Adrenal gland (tissue), 12 donors: ENCODE data around the gene UNC5A. TPM values are rescaled to one million over a fixed set of nuclear protein-coding genes. Genes with fewer than 3 reads are reported as not detected.

Experiments used
- DNase-seq, 7 donors: peaks; one replicate each; pipeline ENCODE4 v3.0.0-alpha.2; 2019 to 2020
- H3K27ac ChIP-seq, 5 donors: fragments of 200-600 bp; sonication (generic) in 4 of 5; 1 replicate in 3 of 5; 2 replicates in 2 of 5; pipeline versions ENCODE4 v1.5.1 to v1.8.0; 2016 to 2020; ENCODE audit warnings: mild to moderate bottlenecking in 1 of 5
- H3K27me3 ChIP-seq: fragments of 200-600 bp; 2 replicates; pipeline ENCODE4 v1.8.0; 2021
- H3K36me3 ChIP-seq, 2 donors: fragments of 200-600 bp; replicated peaks in 1 of 2; 1 replicate in 1 of 2; 2 replicates in 1 of 2; pipeline versions ENCODE4 v1.5.1 to v1.8.0; 2018 to 2022
- H3K4me1 ChIP-seq, 2 donors: fragments of 200-600 bp; replicated peaks in 1 of 2; 1 replicate in 1 of 2; 2 replicates in 1 of 2; pipeline versions ENCODE4 v1.5.1 to v1.8.0; 2018 to 2021
- H3K4me3 ChIP-seq, 4 donors: fragments of 200-600 bp; sonication (generic) in 3 of 4; one replicate each; pipeline ENCODE4 v1.5.1; 2016 to 2018
- H3K9me3 ChIP-seq, 3 donors: fragments of 200-600 bp; sonication (generic) in 1 of 3; replicated peaks in 1 of 3; 1 replicate in 2 of 3; 2 replicates in 1 of 3; pipeline versions ENCODE4 v1.5.1 to v1.8.0; 2016 to 2021
- POLR2A ChIP-seq, 2 donors: fragments of 450-650 bp; IDR thresholded peaks; one replicate each; pipeline ENCODE4 v1.6.1; 2017; ENCODE audit warnings: antibody characterized with exemption in 2 of 2, mild to moderate bottlenecking in 2 of 2, moderate library complexity in 1 of 2
- WGBS, 4 donors: extraction: QIAGEN DNeasy Blood & Tissue Kit in 2 of 4; methylation state at CpG; one replicate each; pipeline versions ENCODE4 v1.1.5 to v1.1.7; 2013 to 2017; 5-methylcytosine and 5-hydroxymethylcytosine counted together
- intact Hi-C, 2 donors: fragments of 100-400 bp; cut with DNase I; formaldehyde crosslinking; loops; one replicate each; pipeline versions ENCODE4 v1.14.1 to v1.15.0; 2022 to 2023
- polyA plus RNA-seq, 3 donors: library from polyadenylated mRNA; stranded (reverse); fragments of 200-250 nt in 2 of 3; fragments of 350-450 nt in 1 of 3; fragmentation: Illumina TruSeq in 1 of 3; extraction: RNeasy Lipid Tissue Mini Kit (QIAGEN cat#74804) in 1 of 3; gene quantifications; one replicate each; pipeline ENCODE4 v1.2.3, GENCODE V29; 2013 to 2014
- total RNA-seq, 9 donors: library from RNA; depleted of rRNA in 4 of 9; stranded (reverse); fragments of >200 nt in 4 of 9; fragments of 120-200 nt in 1 of 9; fragmentation: NEBNext Ultra II Directional in 1 of 9; extraction: Animal tissue kit (Norgen Biotek cat#: 25700) in 1 of 9; gene quantifications; one replicate each; pipeline versions ENCODE4 v1.1.0 to v1.2.4, GENCODE V29; 2013 to 2023
- TF ChIP-seq, protein P1 (sequence below), 6 experiments: fragments of 450-650 bp in 4 of 6; fragments of 200-600 bp in 2 of 6; sonication (generic) in 1 of 6; IDR thresholded peaks; 1 replicate in 5 of 6; 2 replicates in 1 of 6; pipeline versions ENCODE4 v1.5.1 to v1.8.0; 2016 to 2021; ENCODE audit warnings: antibody characterized with exemption in 6 of 6, mild to moderate bottlenecking in 2 of 6, moderate library complexity in 1 of 6
- donor health status: healthy with polysubstance abuse.
- donor health status: Bipolar disorder and iron deficiency.
- donor health status: DM: yes; HTN: yes; CAD: no.
- donor health status: DM: no; HTN: no; CAD: no.
- donor health status: DM: no; HTN: no; CAD: no.
- donor health status: DM: yes; HTN: yes; CAD: no.

UNC5A gene
- total and polyA plus RNA-seq, 12 donors = 0.06 to 19.7 (median 3.5) TPM; not detected in 2

DNA sequence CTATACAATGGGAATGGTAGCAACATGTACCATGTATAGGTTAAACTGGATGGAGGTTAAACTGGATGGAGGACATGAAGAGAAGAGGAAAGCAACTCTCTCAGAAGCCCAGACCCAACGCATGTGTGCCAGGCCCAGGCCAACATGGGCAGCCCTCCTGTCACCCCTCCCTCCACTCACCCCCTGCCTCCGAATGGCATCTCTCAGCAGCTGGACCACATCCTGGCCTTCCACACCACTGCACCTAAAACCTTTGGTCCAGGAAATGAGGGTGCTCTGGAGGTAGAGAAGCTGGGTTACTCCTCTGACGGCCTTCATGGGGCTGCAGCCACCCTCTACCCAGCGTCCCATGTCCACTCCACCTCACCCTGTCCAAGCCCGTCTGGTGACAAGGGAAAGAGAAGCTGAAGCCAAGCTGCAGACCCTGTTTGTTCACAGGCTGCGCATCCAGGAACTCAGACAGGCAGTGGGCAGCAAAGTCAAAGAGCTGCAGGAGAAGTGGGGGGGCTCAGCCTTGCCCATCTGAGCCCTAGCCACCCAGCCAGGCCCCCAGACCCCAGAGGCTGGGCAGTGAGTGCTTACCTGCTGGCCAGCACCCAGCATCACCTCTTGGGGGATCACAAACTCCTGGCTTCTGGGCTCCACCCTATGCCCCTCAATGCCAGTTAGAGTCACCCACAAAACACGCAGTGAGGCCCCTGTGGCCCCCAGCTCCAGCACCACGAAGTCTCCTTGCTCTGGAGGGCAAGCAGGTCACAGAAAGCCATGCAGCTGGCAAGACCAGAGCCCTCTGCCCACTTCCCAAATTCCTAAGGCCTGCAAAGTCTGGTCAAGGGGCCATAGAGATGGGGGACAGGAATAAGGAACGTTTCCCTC lies 80.3 kb downstream of the UNC5A start:
- no peak overlapping the region for H3K4me3 ChIP-seq
- TF ChIP-seq, protein P1, sequence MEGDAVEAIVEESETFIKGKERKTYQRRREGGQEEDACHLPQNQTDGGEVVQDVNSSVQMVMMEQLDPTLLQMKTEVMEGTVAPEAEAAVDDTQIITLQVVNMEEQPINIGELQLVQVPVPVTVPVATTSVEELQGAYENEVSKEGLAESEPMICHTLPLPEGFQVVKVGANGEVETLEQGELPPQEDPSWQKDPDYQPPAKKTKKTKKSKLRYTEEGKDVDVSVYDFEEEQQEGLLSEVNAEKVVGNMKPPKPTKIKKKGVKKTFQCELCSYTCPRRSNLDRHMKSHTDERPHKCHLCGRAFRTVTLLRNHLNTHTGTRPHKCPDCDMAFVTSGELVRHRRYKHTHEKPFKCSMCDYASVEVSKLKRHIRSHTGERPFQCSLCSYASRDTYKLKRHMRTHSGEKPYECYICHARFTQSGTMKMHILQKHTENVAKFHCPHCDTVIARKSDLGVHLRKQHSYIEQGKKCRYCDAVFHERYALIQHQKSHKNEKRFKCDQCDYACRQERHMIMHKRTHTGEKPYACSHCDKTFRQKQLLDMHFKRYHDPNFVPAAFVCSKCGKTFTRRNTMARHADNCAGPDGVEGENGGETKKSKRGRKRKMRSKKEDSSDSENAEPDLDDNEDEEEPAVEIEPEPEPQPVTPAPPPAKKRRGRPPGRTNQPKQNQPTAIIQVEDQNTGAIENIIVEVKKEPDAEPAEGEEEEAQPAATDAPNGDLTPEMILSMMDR (IDR thresholded peaks at IDR 0.05) = no peak
- TF ChIP-seq POLR2A (IDR thresholded peaks at IDR 0.05) = no peak
- H3K36me3 ChIP-seq = no peaks in the 10 kb centered on the region
- H3K27me3 ChIP-seq = no peaks in the 10 kb centered on the region
- no peaks in the 10 kb centered on the region for H3K4me1 ChIP-seq
- H3K9me3 ChIP-seq = no peaks in the 10 kb centered on the region
- intact Hi-C loops = no loop called here
- no peak overlapping the region for H3K27ac ChIP-seq
- DNase-seq = peak in 2 of 7 donors; percentile 7 to 31
- WGBS, 4 donors = 72 to 87% (median 80%) methylated on average over 7 to 9 of the region's 9 CpGs

DNA sequence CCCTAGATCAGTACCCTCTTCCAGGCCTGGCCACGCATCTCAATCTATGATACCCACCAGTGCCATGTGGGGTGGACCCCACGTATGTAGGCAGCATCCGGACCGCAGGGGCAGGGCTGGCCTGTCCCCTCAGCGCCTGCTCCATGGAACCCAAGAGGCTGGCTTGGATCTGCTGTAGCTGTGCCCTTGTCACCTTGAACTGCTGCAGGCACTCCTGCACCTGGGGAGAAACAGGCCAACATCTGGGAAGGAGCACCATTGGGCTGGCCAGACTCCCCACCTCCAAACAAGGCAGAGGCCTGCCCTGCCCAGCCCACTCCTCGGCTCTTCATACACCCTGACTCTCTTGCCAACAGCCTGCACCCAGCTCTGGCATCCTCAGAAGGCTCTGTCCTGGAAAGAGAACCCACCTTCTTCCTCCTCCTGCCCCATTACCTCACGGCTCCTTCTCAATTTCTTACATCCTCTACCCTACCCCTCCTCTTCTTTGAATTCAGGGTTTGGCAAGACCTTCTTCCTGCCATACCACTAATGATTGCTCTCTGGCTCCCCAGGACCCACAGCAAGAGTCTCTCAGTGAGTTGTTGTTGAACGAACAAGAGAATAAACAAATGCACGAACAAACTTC lies 81.1 kb downstream of the UNC5A start:
- Histone ChIP-seq H3K27me3 (no peaks in the 10 kb centered on the region), H3K4me1 (no peaks in the 10 kb centered on the region), H3K4me3 (no peak overlapping the region), H3K36me3 (no peaks in the 10 kb centered on the region), H3K9me3 (no peaks in the 10 kb centered on the region), H3K27ac (no peak overlapping the region)
- peak in 2 of 7 donors; percentile 12 to 45 for DNase-seq
- intact Hi-C loops = no loop called here
- WGBS, 4 donors = 82 to 87% (median 84%) methylated on average over 9 of the region's 9 CpGs
- TF ChIP-seq POLR2A (IDR thresholded peaks at IDR 0.05) = no peak
- TF ChIP-seq, protein P1 (IDR thresholded peaks at IDR 0.05) = no peak

DNA sequence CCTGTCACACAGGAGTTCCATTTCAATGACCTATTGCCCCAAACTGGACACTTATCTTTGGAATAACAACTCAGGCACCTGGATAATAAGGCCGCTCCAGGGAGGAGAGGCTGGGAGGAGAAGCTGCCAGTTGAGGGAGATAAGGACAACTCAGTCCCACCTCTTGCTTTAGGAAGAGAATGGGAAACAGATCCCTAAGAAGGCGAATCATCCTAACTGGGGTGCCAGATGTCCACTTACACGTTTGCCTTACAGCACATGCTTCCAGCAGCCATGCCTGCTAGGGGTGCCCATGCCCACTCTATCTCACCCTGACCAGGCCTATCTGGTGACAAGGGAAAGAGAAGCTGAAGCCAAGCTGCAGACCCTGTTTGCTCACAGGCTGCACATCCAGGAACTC lies 82.3 kb downstream of the UNC5A start:
- Histone ChIP-seq H3K27ac (no peak overlapping the region), H3K4me3 (no peak overlapping the region), H3K9me3 (no peaks in the 10 kb centered on the region), H3K4me1 (no peaks in the 10 kb centered on the region), H3K36me3 (no peaks in the 10 kb centered on the region), H3K27me3 (no peaks in the 10 kb centered on the region)
- intact Hi-C loops = no loop called here
- 63 to 76% (median 72%) methylated on average over 3 of the region's 3 CpGs for WGBS, 4 donors
- peak in 2 of 7 donors; percentile 9 to 28 for DNase-seq
- no peak for TF ChIP-seq POLR2A (IDR thresholded peaks at IDR 0.05)
- TF ChIP-seq, protein P1 (IDR thresholded peaks at IDR 0.05) = no peak

DNA sequence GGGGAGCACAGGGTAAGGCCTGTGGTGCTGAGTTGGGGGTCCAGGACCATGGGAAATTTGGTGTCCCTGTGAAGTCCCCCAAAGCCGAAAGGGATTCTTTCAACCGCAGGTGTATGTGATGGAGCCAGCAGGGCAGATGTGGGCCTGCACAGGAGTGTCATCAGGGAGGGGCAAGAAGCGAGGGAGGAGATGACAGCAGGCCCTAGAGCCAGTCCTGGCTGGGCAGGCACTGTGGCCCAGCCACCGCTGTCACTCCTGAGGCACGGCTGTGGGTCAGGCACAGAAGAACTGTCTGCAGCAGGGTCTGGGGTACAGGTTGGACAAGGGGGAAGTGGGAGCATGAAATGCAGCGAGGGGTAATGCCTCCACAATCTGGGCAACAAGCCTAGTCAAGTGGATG lies 83.9 kb downstream of the UNC5A start:
- TF ChIP-seq POLR2A (IDR thresholded peaks at IDR 0.05) = no peak
- TF ChIP-seq, protein P1 (IDR thresholded peaks at IDR 0.05) = no peak
- intact Hi-C loops = no loop called here
- H3K36me3 ChIP-seq = no peaks in the 10 kb centered on the region
- no peaks in the 10 kb centered on the region for H3K27me3 ChIP-seq
- no peaks in the 10 kb centered on the region for H3K9me3 ChIP-seq
- no peak overlapping the region for H3K4me3 ChIP-seq
- H3K4me1 ChIP-seq = no peaks in the 10 kb centered on the region
- no peak overlapping the region for H3K27ac ChIP-seq
- WGBS, 4 donors = 73 to 95% (median 89%) methylated on average over 6 of the region's 6 CpGs
- DNase-seq = peak in 1 of 7 donors; percentile 9
